Measurements from ENCODE around the gene HSD11B2.

Gene HSD11B2

DNA sequence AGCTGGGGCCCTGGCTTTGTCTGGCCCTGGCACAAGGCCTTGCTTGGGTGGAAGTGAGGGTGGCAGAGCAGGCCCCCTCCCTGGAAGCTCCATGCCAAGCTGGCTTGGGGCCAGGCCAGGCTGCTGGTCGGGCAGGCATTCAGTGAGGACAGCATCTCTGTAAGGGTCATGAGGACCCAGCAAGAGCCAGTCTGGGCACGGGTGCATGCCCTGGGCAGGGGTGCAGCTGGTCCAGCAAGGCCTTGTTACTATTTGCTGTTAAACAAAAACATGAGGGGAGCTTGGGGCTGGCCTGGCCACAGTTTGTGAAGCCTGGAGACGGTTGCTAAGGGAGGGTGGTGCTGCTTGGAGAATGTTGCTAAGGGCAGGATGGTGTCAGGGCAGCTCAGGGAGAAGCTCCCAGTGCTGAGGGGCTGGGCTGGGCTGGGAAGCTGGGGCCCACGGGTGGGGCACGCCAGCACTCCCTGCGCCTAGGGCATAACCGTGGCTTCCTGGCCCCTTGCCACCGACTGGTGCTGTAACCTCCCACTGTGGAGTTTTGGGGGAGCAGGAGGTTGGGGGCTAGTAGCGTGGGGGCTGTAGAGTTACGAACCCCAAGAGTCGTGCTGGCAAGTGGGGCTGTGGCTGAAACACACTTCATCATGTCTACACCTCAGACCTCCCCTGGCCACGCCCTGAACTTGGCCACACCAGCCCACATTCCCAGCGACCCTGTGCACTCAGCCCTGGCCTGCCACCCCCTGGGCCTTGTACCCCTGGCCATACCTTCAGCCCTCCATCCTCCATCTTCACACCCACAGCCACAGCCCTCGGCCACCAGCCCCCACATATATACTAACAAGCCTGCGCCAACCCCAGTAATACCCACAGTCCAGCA is 39.3 kb upstream of the HSD11B2 start:
- H3K27ac ChIP-seq (ENCODE audit: low read depth, low read length), result no peak overlapping the region
- peaks cover 9% of the 10 kb centered on the region for H3K27me3 ChIP-seq (ENCODE audit: insufficient read depth, low read length)
- no peaks in the 10 kb centered on the region for H3K36me3 ChIP-seq (ENCODE audit: insufficient read depth, low read length)
- H3K79me2 ChIP-seq (ENCODE audit: control insufficient read depth, insufficient read depth, low read length, unreplicated experiment), result no peaks in the 10 kb centered on the region
- H2AFZ ChIP-seq (ENCODE audit: low read length, unreplicated experiment), result no peak overlapping the region
- H3K4me3 ChIP-seq (ENCODE audit: low read depth, low read length), result no peak overlapping the region
- peaks cover 27% of the 10 kb centered on the region for H3K4me1 ChIP-seq (ENCODE audit: control insufficient read depth, insufficient read depth, low read length, unreplicated experiment)

DNA sequence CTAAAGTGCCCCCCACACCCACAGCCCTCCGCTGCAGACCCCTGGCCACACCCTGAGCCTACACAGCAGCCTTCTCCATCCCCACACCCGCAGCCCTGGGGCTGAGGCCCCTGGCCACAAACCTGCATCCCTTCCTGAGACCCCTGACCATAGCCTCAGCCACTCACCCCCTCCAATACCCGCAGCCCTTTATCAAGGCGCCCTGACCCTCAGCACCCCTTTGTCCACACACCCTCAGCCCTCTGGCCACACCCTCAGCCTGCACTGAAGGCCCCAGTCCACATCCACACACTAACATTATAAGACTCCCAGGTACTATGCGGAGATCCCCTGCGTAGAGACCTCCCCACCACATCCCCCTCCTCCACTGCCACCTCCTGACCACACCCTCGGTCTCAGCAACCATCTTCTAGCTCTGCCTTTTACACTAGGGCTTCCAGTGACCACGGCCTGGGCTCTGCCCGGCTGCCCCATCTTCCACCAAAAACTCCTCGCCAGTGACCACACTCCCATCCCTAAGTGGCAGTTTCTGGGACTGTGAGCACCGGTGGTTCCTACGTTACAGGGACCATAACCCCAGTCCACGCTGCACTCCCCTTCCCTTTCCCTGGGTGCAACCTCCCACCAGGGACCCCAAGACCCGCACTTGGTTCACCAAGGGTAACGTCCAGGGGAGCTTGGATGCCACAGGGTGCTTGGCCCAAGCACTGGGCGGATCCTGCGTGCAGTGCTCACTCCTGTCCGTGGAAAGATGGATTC is 38.4 kb upstream of the HSD11B2 start:
- H3K27me3 ChIP-seq (ENCODE audit: insufficient read depth, low read length), result peaks cover 9% of the 10 kb centered on the region
- H3K4me3 ChIP-seq (ENCODE audit: low read depth, low read length), result peak overlapping the region; percentile 74
- H3K4me1 ChIP-seq (ENCODE audit: control insufficient read depth, insufficient read depth, low read length, unreplicated experiment), result peaks cover 29% of the 10 kb centered on the region

DNA sequence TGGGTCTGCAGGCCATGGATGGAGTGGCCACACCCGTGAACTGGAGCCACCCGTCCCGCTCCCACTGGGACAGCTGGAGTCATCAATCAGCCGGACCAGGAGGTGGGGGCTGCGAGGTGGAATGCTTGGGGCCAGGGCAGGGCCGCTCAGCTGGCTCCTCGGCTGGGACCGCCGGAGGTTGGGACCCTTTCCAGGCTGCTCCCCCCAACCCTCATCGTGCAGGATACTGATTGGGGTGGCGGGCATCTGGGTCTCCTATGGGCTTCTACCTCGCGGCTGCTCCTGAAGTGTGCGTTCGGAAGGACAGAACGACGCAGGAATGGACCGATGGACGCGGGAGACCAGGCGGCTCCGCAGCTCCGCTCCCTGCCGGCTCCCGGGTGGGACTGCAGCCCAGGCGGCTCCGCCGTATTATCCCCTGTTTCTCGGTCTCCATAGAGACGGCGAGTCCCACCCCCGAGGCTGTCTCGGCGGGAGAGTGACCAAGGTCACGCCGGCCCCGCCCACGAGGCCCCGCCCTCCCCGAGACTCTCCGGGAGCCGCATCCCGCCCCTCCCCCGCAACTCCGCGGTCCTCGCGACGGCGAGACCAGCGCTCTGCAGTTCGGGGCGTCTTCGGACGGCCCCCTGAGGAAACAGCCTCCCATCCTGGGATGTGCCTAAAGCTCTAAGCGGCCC is 37.7 kb upstream of the HSD11B2 start, which contains the start of gene TPPP3:
Gene TPPP3, minus strand, starts transcription at position 388 of the 677 bp plus-strand sequence. CDS start 2,387 bp downstream, outside the sequence.
- peak within 1 kb of the TSS; percentile 74 for H3K4me3 ChIP-seq (ENCODE audit: low read depth, low read length)
- H3K27me3 ChIP-seq (ENCODE audit: insufficient read depth, low read length), result peaks cover 9% of the 10 kb centered on the region
- H3K27ac ChIP-seq (ENCODE audit: low read depth, low read length), result no peak within 1 kb of the TSS
- H3K36me3 ChIP-seq (ENCODE audit: insufficient read depth, low read length), result no peaks in the 10 kb centered on the region
- no peaks in the 10 kb centered on the region for H3K79me2 ChIP-seq (ENCODE audit: control insufficient read depth, insufficient read depth, low read length, unreplicated experiment)
- peaks cover 29% of the 10 kb centered on the region for H3K4me1 ChIP-seq (ENCODE audit: control insufficient read depth, insufficient read depth, low read length, unreplicated experiment)
- peak within 1 kb of the TSS; percentile 39 for H2AFZ ChIP-seq (ENCODE audit: low read length, unreplicated experiment)

More for the DNA sequence above, 38.4 kb upstream of the HSD11B2 start:
- Histone ChIP-seq H3K36me3 (ENCODE audit: insufficient read depth, low read length) (no peaks in the 10 kb centered on the region), H3K27ac (ENCODE audit: low read depth, low read length) (no peak overlapping the region), H2AFZ (ENCODE audit: low read length, unreplicated experiment) (no peak overlapping the region), H3K79me2 (ENCODE audit: control insufficient read depth, insufficient read depth, low read length, unreplicated experiment) (no peaks in the 10 kb centered on the region)

DNA sequence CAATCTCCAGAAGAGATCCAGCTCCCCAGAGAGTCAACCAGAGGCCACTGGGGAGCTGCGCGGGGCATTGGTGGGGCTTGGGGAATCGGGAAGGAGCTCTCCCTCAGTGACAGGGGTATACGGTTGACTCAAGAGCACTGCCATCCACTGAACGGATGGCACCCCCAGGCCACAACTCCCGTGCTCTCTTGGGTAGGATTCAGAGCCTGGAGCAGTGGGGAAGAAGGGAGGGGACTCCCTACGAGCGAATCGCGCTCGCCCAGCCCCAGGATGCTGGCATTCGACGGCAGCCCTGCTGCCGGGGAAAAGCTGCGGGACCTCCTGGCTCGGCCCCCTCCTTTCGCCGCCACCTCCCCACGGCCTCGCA is 37.1 kb upstream of the HSD11B2 start:
- H3K4me1 ChIP-seq (ENCODE audit: control insufficient read depth, insufficient read depth, low read length, unreplicated experiment), result peaks cover 29% of the 10 kb centered on the region
- peak overlapping the region; percentile 74 for H3K4me3 ChIP-seq (ENCODE audit: low read depth, low read length)
- H3K27ac ChIP-seq (ENCODE audit: low read depth, low read length), result no peak overlapping the region

DNA sequence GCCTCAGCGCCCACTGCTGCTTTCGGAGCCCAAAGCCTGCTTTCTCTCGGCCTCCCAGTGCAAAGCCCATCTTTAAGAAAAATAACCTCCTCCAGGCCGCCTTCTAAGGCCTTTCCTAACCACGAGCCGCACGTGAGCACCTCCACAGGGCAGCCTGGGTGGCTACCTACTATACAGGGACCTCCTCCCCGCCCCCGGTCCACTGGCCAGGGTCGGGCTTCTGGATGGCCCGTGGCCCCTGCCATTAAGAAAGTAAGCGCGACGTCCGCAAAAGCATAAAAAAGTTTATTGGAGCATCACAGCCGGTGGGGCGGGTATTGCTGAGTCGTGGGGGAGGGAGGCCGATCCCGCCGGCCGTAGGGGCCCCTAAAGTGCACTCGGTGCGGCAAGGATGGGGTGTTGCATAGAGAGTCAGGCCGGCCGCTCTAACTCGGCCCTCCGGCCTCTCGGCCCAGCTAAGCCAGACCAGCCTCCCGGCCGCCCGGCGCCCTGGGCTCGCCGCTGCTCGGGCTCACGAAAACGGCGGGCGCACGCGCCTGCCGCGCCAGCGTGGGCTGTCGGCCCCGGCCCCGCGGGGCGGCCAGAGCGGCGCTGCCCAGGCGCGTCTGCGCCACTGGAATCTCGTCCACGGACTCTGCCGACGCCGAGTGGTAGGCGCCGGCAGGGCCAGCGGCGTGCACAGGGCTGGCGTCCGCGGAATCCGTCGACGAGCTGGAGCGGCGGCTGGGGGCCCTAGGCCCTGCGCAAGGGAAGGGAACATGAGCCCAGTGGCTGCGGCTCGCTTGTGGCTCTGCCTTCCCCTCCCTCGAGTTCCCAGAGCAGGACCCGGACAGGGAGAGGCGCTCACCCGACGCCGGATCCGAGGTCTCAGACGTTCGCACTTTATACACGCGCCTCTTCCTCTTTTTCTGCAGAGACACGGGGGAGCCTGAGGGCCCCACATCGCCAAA is 36.5 kb upstream of the HSD11B2 start:
- Histone ChIP-seq H3K79me2 (ENCODE audit: control insufficient read depth, insufficient read depth, low read length, unreplicated experiment) (no peaks in the 10 kb centered on the region), H3K4me1 (ENCODE audit: control insufficient read depth, insufficient read depth, low read length, unreplicated experiment) (peaks cover 29% of the 10 kb centered on the region), H2AFZ (ENCODE audit: low read length, unreplicated experiment) (no peak overlapping the region), H3K4me3 (ENCODE audit: low read depth, low read length) (peak overlapping the region; percentile 74; the same call in 1 of the 2 replicates), H3K27me3 (ENCODE audit: insufficient read depth, low read length) (peaks cover 9% of the 10 kb centered on the region), H3K36me3 (ENCODE audit: insufficient read depth, low read length) (no peaks in the 10 kb centered on the region), H3K27ac (ENCODE audit: low read depth, low read length) (no peak overlapping the region)

More for the DNA sequence above, 37.1 kb upstream of the HSD11B2 start:
- peak overlapping the region; percentile 39 for H2AFZ ChIP-seq (ENCODE audit: low read length, unreplicated experiment)
- H3K79me2 ChIP-seq (ENCODE audit: control insufficient read depth, insufficient read depth, low read length, unreplicated experiment), result no peaks in the 10 kb centered on the region
- no peaks in the 10 kb centered on the region for H3K36me3 ChIP-seq (ENCODE audit: insufficient read depth, low read length)
- peaks cover 9% of the 10 kb centered on the region for H3K27me3 ChIP-seq (ENCODE audit: insufficient read depth, low read length)

DNA sequence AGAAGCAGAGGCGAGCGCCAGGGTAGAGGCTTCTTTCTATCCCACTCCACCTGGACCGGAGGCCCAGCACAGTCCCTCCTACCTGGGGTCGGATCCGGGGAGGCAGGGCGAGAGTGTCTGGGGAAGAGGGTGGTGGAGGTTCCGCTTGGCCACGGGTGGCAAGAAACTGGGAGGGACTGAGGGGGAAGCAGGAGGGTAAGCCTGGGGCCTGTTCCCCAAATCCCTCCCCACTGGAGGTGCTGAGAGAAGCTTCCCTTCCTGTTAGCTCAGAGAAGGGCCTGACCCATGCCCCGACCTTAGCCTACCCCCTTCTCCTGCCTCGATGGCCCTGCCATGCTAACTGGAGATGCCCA is 35.8 kb upstream of the HSD11B2 start:
- Histone ChIP-seq H3K4me1 (ENCODE audit: control insufficient read depth, insufficient read depth, low read length, unreplicated experiment) (peaks cover 29% of the 10 kb centered on the region), H3K27ac (ENCODE audit: low read depth, low read length) (no peak overlapping the region)

DNA sequence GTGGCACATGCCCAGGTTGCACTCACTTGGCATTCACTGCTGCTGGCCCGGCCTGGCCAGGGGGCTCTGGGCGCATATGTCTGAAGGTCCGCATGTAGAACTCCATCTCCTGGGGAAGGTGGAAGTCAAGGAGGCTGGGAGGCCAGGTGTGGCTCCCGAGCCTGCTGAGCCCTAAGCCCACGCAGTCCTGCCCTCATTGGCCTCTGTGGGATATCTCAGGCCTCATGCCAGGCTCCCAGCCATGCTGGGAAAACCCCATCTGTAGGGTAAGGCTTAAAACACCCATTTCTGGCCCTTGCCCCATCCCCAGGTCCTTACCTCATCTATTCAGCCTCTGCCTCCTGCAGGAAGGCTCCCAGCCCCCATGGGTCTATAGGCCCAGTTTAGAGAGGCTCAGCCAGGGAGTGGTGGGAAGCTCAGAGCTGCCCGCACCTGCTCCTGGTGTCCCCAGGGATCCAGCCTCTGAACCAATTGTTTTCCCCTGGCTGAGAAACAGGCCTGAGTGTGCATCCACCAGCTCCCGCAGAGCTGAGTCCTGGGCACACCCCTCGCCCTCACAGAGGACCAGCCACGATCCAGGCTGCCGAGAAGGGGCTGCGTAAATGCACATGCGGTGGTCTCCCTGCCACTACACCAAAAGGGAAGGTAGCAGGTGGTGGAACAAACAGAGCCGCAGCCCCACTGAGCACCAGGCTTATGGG is 35.3 kb upstream of the HSD11B2 start:
- Histone ChIP-seq H3K27ac (ENCODE audit: low read depth, low read length) (peak overlapping the region; percentile 3; the same call in 1 of the 2 replicates), H3K4me1 (ENCODE audit: control insufficient read depth, insufficient read depth, low read length, unreplicated experiment) (peaks cover 29% of the 10 kb centered on the region), H3K79me2 (ENCODE audit: control insufficient read depth, insufficient read depth, low read length, unreplicated experiment) (no peaks in the 10 kb centered on the region), H3K36me3 (ENCODE audit: insufficient read depth, low read length) (no peaks in the 10 kb centered on the region), H2AFZ (ENCODE audit: low read length, unreplicated experiment) (no peak overlapping the region), H3K27me3 (ENCODE audit: insufficient read depth, low read length) (peaks cover 9% of the 10 kb centered on the region), H3K4me3 (ENCODE audit: low read depth, low read length) (no peak overlapping the region)

More for the DNA sequence above, 35.8 kb upstream of the HSD11B2 start:
- H3K27me3 ChIP-seq (ENCODE audit: insufficient read depth, low read length), result peaks cover 9% of the 10 kb centered on the region
- no peak overlapping the region for H3K4me3 ChIP-seq (ENCODE audit: low read depth, low read length)
- H3K36me3 ChIP-seq (ENCODE audit: insufficient read depth, low read length), result no peaks in the 10 kb centered on the region
- H3K79me2 ChIP-seq (ENCODE audit: control insufficient read depth, insufficient read depth, low read length, unreplicated experiment), result no peaks in the 10 kb centered on the region
- no peak overlapping the region for H2AFZ ChIP-seq (ENCODE audit: low read length, unreplicated experiment)

DNA sequence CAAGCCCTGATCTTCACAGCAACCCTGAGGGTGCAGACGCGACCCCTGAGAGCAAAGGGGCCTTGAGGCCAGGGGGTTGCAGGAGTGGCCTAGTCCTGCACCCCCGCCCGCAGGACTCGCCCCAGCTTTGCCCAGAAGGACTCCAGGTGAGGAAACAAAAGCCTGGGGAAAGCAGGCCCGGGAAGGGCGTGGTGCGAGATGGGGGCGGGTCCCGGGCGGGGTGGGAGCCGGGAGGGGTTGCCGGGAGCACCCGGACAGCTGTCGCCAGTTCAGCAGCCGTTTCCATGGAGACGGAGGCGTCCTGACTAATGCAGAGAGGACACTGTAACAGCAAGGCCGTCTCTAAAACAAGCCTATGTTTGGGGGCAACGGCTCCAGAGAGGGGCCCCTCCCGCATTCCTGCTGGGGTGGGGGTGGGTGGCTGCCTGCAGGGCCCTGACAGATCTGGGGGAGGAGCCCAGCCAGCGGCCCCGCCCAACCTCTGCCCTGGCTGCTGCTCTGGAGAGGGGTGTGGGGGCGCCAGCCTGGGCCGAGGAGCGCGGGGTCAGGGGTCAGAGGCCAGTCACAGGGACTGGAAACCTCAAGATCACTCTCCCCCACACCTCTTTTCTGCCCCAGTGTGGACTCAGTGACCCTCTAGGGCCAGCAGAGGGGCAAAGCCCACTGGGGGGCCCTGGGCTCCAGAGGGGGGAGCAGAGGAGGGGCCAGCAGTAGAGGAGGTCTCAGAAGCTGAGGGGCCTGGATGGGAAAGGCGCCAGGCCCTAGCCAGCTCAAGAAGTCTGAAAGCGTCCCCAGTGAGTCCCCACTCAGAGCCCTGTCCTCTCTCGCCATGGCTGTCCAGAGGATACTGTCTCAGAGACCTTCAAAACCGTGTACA is 34.5 kb upstream of the HSD11B2 start:
- Histone ChIP-seq H3K79me2 (ENCODE audit: control insufficient read depth, insufficient read depth, low read length, unreplicated experiment) (no peaks in the 10 kb centered on the region), H3K27ac (ENCODE audit: low read depth, low read length) (peak overlapping the region; percentile 34; the same call in 1 of the 2 replicates), H3K4me3 (ENCODE audit: low read depth, low read length) (no peak overlapping the region), H3K36me3 (ENCODE audit: insufficient read depth, low read length) (no peaks in the 10 kb centered on the region), H2AFZ (ENCODE audit: low read length, unreplicated experiment) (no peak overlapping the region), H3K4me1 (ENCODE audit: control insufficient read depth, insufficient read depth, low read length, unreplicated experiment) (peaks cover 29% of the 10 kb centered on the region), H3K27me3 (ENCODE audit: insufficient read depth, low read length) (peaks cover 9% of the 10 kb centered on the region)
